Measurements from ENCODE around the gene MRPL19. TPM values are rescaled to one million over a fixed set of nuclear protein-coding genes. Genes with fewer than 3 reads are reported as not detected.

The MRPL19 gene
- total and polyA plus RNA-seq, 2 of the 13 experiments (the other 11 are each of a cell fraction or from before 2014, with no cell fraction given) = 43.2 to 163 TPM

GRCh38 chr2:75627902-75628504 lies 18.6 kb upstream of the MRPL19 start (continued):
- TF ChIP-seq BCL6 (CRISPR knock-in tag; IDR thresholded peaks at IDR 0.05) (peak; percentile 14; the same call in 1 of the 2 replicates), HOXA9 (CRISPR knock-in tag; IDR thresholded peaks at IDR 0.05; ENCODE audit: borderline replicate concordance) (no peak), HNRNPH1 (optimal IDR thresholded peaks at IDR 0.05; ENCODE audit: low read depth, low read length) (no peak), SRY (CRISPR knock-in tag; IDR thresholded peaks at IDR 0.05) (no peak), U2AF2 (IDR thresholded peaks at IDR 0.05; ENCODE audit: low read depth, low read length) (no peak), ZGPAT (CRISPR knock-in tag; IDR thresholded peaks at IDR 0.05) (0 out of 2 replicates have a peak, but pooled peaks have one; percentile 29), MIER3 (CRISPR knock-in tag; IDR thresholded peaks at IDR 0.05; ENCODE audit: borderline replicate concordance) (peak; percentile 50; the same call in 1 of the 2 replicates), ZNF567 (CRISPR knock-in tag; IDR thresholded peaks at IDR 0.05; ENCODE audit: borderline replicate concordance) (no peak), BHLHE40 (IDR thresholded peaks at IDR 0.05; ENCODE audit: low read length) (peak; percentile 41; the same call in 1 of the 2 replicates), ZNF34 (CRISPR knock-in tag; IDR thresholded peaks at IDR 0.05; ENCODE audit: borderline replicate concordance) (no peak), KDM2A (CRISPR knock-in tag; IDR thresholded peaks at IDR 0.05; ENCODE audit: borderline replicate concordance, low read depth) (peak; percentile 47; the same call in 1 of the 2 replicates), DMAP1 (CRISPR knock-in tag; IDR thresholded peaks at IDR 0.05) (no peak), ZSCAN29 (CRISPR knock-in tag; conservative IDR thresholded peaks at IDR 0.05) (0 out of 2 replicates have a peak, but pooled peaks have one; percentile 56), NCOA2 (CRISPR knock-in tag; IDR thresholded peaks at IDR 0.05) (0 out of 2 replicates have a peak, but pooled peaks have one; percentile 23), RARA (CRISPR knock-in tag; IDR thresholded peaks at IDR 0.05) (peak; percentile 16; the same call in 1 of the 2 replicates), ZNF296 (CRISPR knock-in tag; conservative IDR thresholded peaks at IDR 0.05) (no peak), CCAR2 (optimal IDR thresholded peaks at IDR 0.05; ENCODE audit: low read depth, low read length) (no peak), NFKBIZ (CRISPR knock-in tag; IDR thresholded peaks at IDR 0.05) (no peak), MXD4 (CRISPR knock-in tag; IDR thresholded peaks at IDR 0.05) (no peak), KLF9 (CRISPR knock-in tag; IDR thresholded peaks at IDR 0.05; ENCODE audit: low read depth) (no peak), RAD21 (CRISPR knock-in tag; IDR thresholded peaks at IDR 0.05) (peak; percentile 91), FOXA3 (CRISPR knock-in tag; IDR thresholded peaks at IDR 0.05) (0 out of 2 replicates have a peak, but pooled peaks have one; percentile 14), ARID2 (CRISPR knock-in tag; IDR thresholded peaks at IDR 0.05; ENCODE audit: borderline replicate concordance) (no peak), ZSCAN9 (CRISPR knock-in tag; IDR thresholded peaks at IDR 0.05; ENCODE audit: borderline replicate concordance) (0 out of 2 replicates have a peak, but pooled peaks have one; percentile 39), RXRB (CRISPR knock-in tag; IDR thresholded peaks at IDR 0.05; ENCODE audit: borderline replicate concordance) (peak; percentile 44; the same call in 1 of the 2 replicates), ZSCAN22 (CRISPR knock-in tag; IDR thresholded peaks at IDR 0.05) (no peak), PLSCR1 (CRISPR knock-in tag; IDR thresholded peaks at IDR 0.05; ENCODE audit: borderline replicate concordance) (no peak), ZBTB1 (CRISPR knock-in tag; IDR thresholded peaks at IDR 0.05; ENCODE audit: borderline replicate concordance) (no peak), TSC22D2 (CRISPR knock-in tag; IDR thresholded peaks at IDR 0.05; ENCODE audit: borderline replicate concordance) (0 out of 2 replicates have a peak, but pooled peaks have one; percentile 49)

All from HepG2 (cell line).